Neural cell (in vitro differentiated cells): Measurements from ENCODE around the gene ZNF205.

Experiments used
- EP300 ChIP-seq: fragments of 450-650 bp; conservative IDR thresholded peaks from 2 replicates; pipeline ENCODE4 v1.6.1; 2014; ENCODE audit warnings: antibody characterized with exemption, mild to moderate bottlenecking, moderate library complexity; ENCODE audit not compliant: poor library complexity, severe bottlenecking
- EZH2 ChIP-seq: fragments of 200-600, 300-800 bp; shearing (Covaris generic), sonication (generic); IDR thresholded peaks from 2 replicates; pipeline ENCODE4 v1.6.1; 2014; ENCODE audit warnings: antibody characterized with exemption, low read length, borderline replicate concordance, mild to moderate bottlenecking; ENCODE audit not compliant: insufficient read depth, poor library complexity, severe bottlenecking
- MXI1 ChIP-seq: fragments of 450-650 bp; conservative IDR thresholded peaks from 2 replicates; pipeline ENCODE4 v1.6.1; 2014; ENCODE audit warnings: antibody characterized with exemption, mild to moderate bottlenecking; ENCODE audit not compliant: poor library complexity, severe bottlenecking
- POLR2AphosphoS5 ChIP-seq: IDR thresholded peaks from 2 replicates; pipeline ENCODE4 v1.6.1; 2012
- RAD21 ChIP-seq: fragments of 450-650 bp; conservative IDR thresholded peaks from 2 replicates; pipeline ENCODE4 v1.6.1; 2014; ENCODE audit warnings: antibody characterized with exemption, mild to moderate bottlenecking, moderate library complexity
- TAF1 ChIP-seq: IDR thresholded peaks from 2 replicates; pipeline ENCODE4 v1.6.1; 2012; ENCODE audit warnings: low read depth
- TF ChIP-seq, protein P1 (sequence below): fragments of 450-650 bp; IDR thresholded peaks from 2 replicates; pipeline ENCODE4 v1.5.1; 2014; ENCODE audit warnings: antibody characterized with exemption, mild to moderate bottlenecking, moderate library complexity; ENCODE audit not compliant: poor library complexity, severe bottlenecking
- TF ChIP-seq, protein P2 (sequence below): IDR thresholded peaks from 2 replicates; pipeline ENCODE4 v1.6.1; 2012; ENCODE audit warnings: borderline replicate concordance

DNA sequence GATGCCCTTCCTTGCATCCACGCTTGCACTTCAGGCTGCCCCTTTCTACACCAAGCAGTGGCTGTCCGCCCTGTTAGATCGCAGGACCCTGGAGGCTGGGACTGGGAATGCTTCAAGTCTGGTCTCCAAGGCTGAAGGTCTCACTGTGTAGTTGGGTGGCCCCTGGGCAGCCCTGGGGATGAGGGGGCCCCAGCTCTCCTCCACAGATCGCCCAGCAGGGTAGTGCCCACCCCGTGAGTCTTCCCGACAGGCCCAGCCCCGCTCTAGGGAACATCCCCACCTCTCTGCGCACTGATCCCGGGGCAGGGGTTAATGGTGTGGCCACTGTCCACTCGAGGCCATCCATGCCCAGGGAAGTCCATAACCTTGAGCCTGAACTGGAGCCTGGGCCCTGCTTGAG, 32.8 kb downstream of the ZNF205 start:
- TF ChIP-seq, protein P1, sequence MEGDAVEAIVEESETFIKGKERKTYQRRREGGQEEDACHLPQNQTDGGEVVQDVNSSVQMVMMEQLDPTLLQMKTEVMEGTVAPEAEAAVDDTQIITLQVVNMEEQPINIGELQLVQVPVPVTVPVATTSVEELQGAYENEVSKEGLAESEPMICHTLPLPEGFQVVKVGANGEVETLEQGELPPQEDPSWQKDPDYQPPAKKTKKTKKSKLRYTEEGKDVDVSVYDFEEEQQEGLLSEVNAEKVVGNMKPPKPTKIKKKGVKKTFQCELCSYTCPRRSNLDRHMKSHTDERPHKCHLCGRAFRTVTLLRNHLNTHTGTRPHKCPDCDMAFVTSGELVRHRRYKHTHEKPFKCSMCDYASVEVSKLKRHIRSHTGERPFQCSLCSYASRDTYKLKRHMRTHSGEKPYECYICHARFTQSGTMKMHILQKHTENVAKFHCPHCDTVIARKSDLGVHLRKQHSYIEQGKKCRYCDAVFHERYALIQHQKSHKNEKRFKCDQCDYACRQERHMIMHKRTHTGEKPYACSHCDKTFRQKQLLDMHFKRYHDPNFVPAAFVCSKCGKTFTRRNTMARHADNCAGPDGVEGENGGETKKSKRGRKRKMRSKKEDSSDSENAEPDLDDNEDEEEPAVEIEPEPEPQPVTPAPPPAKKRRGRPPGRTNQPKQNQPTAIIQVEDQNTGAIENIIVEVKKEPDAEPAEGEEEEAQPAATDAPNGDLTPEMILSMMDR, result no peak
- TF ChIP-seq EZH2 (no peak), POLR2AphosphoS5 (no peak), TAF1 (no peak), EP300 (no peak), RAD21 (no peak), MXI1 (no peak)
- TF ChIP-seq, protein P2, sequence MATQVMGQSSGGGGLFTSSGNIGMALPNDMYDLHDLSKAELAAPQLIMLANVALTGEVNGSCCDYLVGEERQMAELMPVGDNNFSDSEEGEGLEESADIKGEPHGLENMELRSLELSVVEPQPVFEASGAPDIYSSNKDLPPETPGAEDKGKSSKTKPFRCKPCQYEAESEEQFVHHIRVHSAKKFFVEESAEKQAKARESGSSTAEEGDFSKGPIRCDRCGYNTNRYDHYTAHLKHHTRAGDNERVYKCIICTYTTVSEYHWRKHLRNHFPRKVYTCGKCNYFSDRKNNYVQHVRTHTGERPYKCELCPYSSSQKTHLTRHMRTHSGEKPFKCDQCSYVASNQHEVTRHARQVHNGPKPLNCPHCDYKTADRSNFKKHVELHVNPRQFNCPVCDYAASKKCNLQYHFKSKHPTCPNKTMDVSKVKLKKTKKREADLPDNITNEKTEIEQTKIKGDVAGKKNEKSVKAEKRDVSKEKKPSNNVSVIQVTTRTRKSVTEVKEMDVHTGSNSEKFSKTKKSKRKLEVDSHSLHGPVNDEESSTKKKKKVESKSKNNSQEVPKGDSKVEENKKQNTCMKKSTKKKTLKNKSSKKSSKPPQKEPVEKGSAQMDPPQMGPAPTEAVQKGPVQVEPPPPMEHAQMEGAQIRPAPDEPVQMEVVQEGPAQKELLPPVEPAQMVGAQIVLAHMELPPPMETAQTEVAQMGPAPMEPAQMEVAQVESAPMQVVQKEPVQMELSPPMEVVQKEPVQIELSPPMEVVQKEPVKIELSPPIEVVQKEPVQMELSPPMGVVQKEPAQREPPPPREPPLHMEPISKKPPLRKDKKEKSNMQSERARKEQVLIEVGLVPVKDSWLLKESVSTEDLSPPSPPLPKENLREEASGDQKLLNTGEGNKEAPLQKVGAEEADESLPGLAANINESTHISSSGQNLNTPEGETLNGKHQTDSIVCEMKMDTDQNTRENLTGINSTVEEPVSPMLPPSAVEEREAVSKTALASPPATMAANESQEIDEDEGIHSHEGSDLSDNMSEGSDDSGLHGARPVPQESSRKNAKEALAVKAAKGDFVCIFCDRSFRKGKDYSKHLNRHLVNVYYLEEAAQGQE, result no peak
